K562 (cell line): ENCODE results near the gene SKIC3. TPM values are rescaled to one million over a fixed set of nuclear protein-coding genes. Genes with fewer than 3 reads are reported as not detected.

ENCODE experiments used
- BRD9 ChIP-seq: fragments of 450-650 bp; IDR thresholded peaks from 2 replicates; pipeline ENCODE4 v1.6.1; 2018; ENCODE audit warnings: low read depth; ENCODE audit not compliant: partially characterized antibody
- CBX5 ChIP-seq: IDR thresholded peaks from 2 replicates; pipeline ENCODE4 v1.6.1; 2014; ENCODE audit warnings: low read depth, borderline replicate concordance
- EWSR1 ChIP-seq: fragments of 450-650 bp; IDR thresholded peaks from 2 replicates; pipeline ENCODE4 v1.6.1; 2018; ENCODE audit warnings: borderline replicate concordance, mild to moderate bottlenecking, low read depth, moderate library complexity; ENCODE audit not compliant: partially characterized antibody
- EZH2 ChIP-seq: IDR thresholded peaks from 2 replicates; pipeline ENCODE4 v1.6.1; 2012; ENCODE audit warnings: low read depth, mild to moderate bottlenecking, inconsistent platforms, low read length, borderline replicate concordance
- FOSL1 ChIP-seq: fragments of 200-800 bp; sonication (Bioruptor generic); conservative IDR thresholded peaks from 2 replicates; pipeline ENCODE4 v1.6.1; 2016; ENCODE audit warnings: missing genetic modification characterization, missing compliant biosample characterization
- MIER1 ChIP-seq: fragments of 450-650 bp; IDR thresholded peaks from 2 replicates; pipeline ENCODE4 v1.6.1; 2016; ENCODE audit warnings: antibody characterized with exemption, mild to moderate bottlenecking, low read depth
- POLR3G ChIP-seq: IDR thresholded peaks from 2 replicates; pipeline ENCODE4 v1.6.1; 2011; ENCODE audit not compliant: insufficient read length, insufficient replicate concordance; ENCODE audit errors: extremely low read depth
- RBM22 ChIP-seq: fragments of 200-400 bp; formaldehyde crosslinking; IDR thresholded peaks from 2 replicates; pipeline ENCODE4 v1.6.1; 2018; ENCODE audit warnings: low read length, low read depth; ENCODE audit not compliant: poor library complexity, severe bottlenecking
- RCOR1 ChIP-seq, 2 experiments: IDR thresholded peaks; 2 replicates each; pipeline ENCODE4 v1.6.1; 2012; ENCODE audit warnings: low read depth in 2 of 2, low read length in 2 of 2, borderline replicate concordance in 1 of 2, improper control_type of control experiment in 1 of 2
- RNF2 ChIP-seq: sonication (generic); IDR thresholded peaks from 2 replicates; pipeline ENCODE4 v1.6.1; 2016
- SMARCE1 ChIP-seq: fragments of 450-650 bp; IDR thresholded peaks from 2 replicates; pipeline ENCODE4 v1.7.1; 2016; ENCODE audit warnings: mild to moderate bottlenecking
- ZFP30 ChIP-seq: fragments of 250-450 bp; sonication (Bioruptor Pico); IDR thresholded peaks from 2 replicates; pipeline ENCODE4 v1.8.0; 2022; ENCODE audit warnings: moderate library complexity, mild to moderate bottlenecking, inconsistent platforms, borderline replicate concordance
- ZKSCAN8 ChIP-seq: fragments of 200-800 bp; sonication (Bioruptor generic); IDR thresholded peaks from 2 replicates; pipeline ENCODE4 v1.6.1; 2016; ENCODE audit warnings: missing genetic modification characterization, missing compliant biosample characterization
- ZNF140 ChIP-seq: fragments of 250-450 bp; sonication (Bioruptor Pico); IDR thresholded peaks from 2 replicates; pipeline ENCODE4 v1.8.0; 2021; ENCODE audit warnings: moderate library complexity, mild to moderate bottlenecking, inconsistent platforms
- ZNF175 ChIP-seq: fragments of 200-800 bp; sonication (Bioruptor generic); IDR thresholded peaks from 2 replicates; pipeline ENCODE4 v1.6.1; 2016; ENCODE audit warnings: low read depth, mild to moderate bottlenecking, missing genetic modification characterization, missing compliant biosample characterization
- ZNF780A ChIP-seq: fragments of 250-450 bp; sonication (Bioruptor Pico); IDR thresholded peaks from 2 replicates; pipeline ENCODE4 v1.5.0; 2021; ENCODE audit warnings: mild to moderate bottlenecking
- polyA plus RNA-seq, 8 experiments: library from polyadenylated mRNA; depleted of rRNA in 4 of 8; stranded (reverse) in 5 of 8; unstranded in 3 of 8; fragments of >200 nt; fragmentation: Nextera tagmentation in 2 of 8; fragmentation: Illumina TruSeq in 1 of 8; extraction: Ambion mirVana in 2 of 8; extraction: Trizol in 1 of 8; gene quantifications; 2 replicates each; pipeline versions ENCODE4 v1.2.1 to v1.2.3, GENCODE V29; 2011 to 2014; ENCODE audit warnings: inconsistent platforms in 1 of 8, missing spikeins in 1 of 8
- total RNA-seq, 7 experiments: library from RNA; depleted of rRNA in 6 of 7; stranded (reverse); fragments of >200 nt in 6 of 7; fragmentation: Illumina TruSeq in 2 of 7; extraction: Trizol in 2 of 7; gene quantifications; 2 replicates each; pipeline versions ENCODE4 v1.2.1 to v1.2.3, GENCODE V29; 2011 to 2021; ENCODE audit warnings: low replicate concordance in 1 of 7
- TF ChIP-seq, protein P1 (sequence below): fragments of 450-650 bp; IDR thresholded peaks from 2 replicates; pipeline ENCODE4 v1.6.1; 2018; ENCODE audit not compliant: partially characterized antibody
- TF ChIP-seq, protein P2 (sequence below): sonication (generic); formaldehyde crosslinking; IDR thresholded peaks from 2 replicates; pipeline ENCODE4 v1.8.0; 2023; ENCODE audit warnings: mild to moderate bottlenecking, missing genetic modification reagents
- TF ChIP-seq, protein P3 (sequence below): fragments of 250-450 bp; sonication (Bioruptor Pico); IDR thresholded peaks from 2 replicates; pipeline ENCODE4 v1.5.0; 2021; ENCODE audit warnings: mild to moderate bottlenecking, borderline replicate concordance

The SKIC3 gene
- total and polyA plus RNA-seq, 9 of the 15 experiments (the other 6 are each of a cell fraction or from before 2014, with no cell fraction given) = 30.7 to 72.4 (median 44.1) TPM

DNA sequence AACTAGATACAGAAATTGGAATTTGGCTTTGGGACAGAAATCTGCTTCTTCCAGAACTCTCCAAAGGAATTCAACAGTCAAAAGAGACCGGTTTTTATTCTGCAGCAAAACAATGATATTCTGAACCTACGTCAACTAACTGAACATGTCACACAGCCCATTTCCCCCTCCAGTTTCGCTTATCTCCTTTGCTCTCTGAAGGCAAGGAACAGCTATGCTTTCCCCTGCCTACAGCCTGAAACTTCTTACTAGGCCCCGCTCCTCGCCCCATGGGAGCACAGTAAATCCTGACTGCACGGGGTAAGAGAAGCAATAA lies 488 bp downstream of the SKIC3 start (continued):
- TF ChIP-seq CBX5 = no peak
- TF ChIP-seq ZFP30 (CRISPR knock-in tag) = no peak
- no peak for TF ChIP-seq RCOR1 (IDR thresholded peaks at IDR 0.05; ENCODE audit: borderline replicate concordance in 1 of 2, low read depth in 2 of 2, low read length in 2 of 2)
- no peak for TF ChIP-seq POLR3G
- no peak for TF ChIP-seq EZH2
- TF ChIP-seq ZKSCAN8 (CRISPR knock-in tag) = no peak
- TF ChIP-seq RBM22 = no peak
- 0 out of 2 replicates have a peak, but pooled peaks have one; percentile 45 for TF ChIP-seq SMARCE1
- TF ChIP-seq EWSR1 = no peak
- TF ChIP-seq FOSL1 = 0 out of 2 replicates have a peak, but pooled peaks have one; percentile 7
- TF ChIP-seq, protein P1, sequence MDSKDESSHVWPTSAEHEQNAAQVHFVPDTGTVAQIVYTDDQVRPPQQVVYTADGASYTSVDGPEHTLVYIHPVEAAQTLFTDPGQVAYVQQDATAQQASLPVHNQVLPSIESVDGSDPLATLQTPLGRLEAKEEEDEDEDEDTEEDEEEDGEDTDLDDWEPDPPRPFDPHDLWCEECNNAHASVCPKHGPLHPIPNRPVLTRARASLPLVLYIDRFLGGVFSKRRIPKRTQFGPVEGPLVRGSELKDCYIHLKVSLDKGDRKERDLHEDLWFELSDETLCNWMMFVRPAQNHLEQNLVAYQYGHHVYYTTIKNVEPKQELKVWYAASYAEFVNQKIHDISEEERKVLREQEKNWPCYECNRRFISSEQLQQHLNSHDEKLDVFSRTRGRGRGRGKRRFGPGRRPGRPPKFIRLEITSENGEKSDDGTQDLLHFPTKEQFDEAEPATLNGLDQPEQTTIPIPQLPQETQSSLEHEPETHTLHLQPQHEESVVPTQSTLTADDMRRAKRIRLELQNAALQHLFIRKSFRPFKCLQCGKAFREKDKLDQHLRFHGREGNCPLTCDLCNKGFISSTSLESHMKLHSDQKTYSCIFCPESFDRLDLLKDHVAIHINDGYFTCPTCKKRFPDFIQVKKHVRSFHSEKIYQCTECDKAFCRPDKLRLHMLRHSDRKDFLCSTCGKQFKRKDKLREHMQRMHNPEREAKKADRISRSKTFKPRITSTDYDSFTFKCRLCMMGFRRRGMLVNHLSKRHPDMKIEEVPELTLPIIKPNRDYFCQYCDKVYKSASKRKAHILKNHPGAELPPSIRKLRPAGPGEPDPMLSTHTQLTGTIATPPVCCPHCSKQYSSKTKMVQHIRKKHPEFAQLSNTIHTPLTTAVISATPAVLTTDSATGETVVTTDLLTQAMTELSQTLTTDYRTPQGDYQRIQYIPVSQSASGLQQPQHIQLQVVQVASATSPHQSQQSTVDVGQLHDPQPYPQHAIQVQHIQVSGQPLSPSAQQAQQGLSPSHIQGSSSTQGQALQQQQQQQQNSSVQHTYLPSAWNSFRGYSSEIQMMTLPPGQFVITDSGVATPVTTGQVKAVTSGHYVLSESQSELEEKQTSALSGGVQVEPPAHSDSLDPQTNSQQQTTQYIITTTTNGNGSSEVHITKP = peak; percentile 37
- peak; percentile 66 for TF ChIP-seq BRD9
- no peak for TF ChIP-seq ZNF780A (CRISPR knock-in tag)
- TF ChIP-seq MIER1 = 0 out of 2 replicates have a peak, but pooled peaks have one; percentile 59
- TF ChIP-seq, protein P2, sequence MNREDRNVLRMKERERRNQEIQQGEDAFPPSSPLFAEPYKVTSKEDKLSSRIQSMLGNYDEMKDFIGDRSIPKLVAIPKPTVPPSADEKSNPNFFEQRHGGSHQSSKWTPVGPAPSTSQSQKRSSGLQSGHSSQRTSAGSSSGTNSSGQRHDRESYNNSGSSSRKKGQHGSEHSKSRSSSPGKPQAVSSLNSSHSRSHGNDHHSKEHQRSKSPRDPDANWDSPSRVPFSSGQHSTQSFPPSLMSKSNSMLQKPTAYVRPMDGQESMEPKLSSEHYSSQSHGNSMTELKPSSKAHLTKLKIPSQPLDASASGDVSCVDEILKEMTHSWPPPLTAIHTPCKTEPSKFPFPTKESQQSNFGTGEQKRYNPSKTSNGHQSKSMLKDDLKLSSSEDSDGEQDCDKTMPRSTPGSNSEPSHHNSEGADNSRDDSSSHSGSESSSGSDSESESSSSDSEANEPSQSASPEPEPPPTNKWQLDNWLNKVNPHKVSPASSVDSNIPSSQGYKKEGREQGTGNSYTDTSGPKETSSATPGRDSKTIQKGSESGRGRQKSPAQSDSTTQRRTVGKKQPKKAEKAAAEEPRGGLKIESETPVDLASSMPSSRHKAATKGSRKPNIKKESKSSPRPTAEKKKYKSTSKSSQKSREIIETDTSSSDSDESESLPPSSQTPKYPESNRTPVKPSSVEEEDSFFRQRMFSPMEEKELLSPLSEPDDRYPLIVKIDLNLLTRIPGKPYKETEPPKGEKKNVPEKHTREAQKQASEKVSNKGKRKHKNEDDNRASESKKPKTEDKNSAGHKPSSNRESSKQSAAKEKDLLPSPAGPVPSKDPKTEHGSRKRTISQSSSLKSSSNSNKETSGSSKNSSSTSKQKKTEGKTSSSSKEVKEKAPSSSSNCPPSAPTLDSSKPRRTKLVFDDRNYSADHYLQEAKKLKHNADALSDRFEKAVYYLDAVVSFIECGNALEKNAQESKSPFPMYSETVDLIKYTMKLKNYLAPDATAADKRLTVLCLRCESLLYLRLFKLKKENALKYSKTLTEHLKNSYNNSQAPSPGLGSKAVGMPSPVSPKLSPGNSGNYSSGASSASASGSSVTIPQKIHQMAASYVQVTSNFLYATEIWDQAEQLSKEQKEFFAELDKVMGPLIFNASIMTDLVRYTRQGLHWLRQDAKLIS (CRISPR knock-in tag) = no peak
- TF ChIP-seq ZNF140 = no peak
- TF ChIP-seq ZNF175 (CRISPR knock-in tag) = no peak
- no peak for TF ChIP-seq RNF2
- TF ChIP-seq, protein P3, sequence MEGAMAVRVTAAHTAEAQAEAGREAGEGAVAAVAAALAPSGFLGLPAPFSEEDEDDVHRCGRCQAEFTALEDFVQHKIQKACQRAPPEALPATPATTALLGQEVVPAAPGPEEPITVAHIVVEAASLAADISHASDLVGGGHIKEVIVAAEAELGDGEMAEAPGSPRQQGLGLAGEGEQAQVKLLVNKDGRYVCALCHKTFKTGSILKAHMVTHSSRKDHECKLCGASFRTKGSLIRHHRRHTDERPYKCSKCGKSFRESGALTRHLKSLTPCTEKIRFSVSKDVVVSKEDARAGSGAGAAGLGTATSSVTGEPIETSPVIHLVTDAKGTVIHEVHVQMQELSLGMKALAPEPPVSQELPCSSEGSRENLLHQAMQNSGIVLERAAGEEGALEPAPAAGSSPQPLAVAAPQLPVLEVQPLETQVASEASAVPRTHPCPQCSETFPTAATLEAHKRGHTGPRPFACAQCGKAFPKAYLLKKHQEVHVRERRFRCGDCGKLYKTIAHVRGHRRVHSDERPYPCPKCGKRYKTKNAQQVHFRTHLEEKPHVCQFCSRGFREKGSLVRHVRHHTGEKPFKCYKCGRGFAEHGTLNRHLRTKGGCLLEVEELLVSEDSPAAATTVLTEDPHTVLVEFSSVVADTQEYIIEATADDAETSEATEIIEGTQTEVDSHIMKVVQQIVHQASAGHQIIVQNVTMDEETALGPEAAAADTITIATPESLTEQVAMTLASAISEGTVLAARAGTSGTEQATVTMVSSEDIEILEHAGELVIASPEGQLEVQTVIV = no peak
